ENCODE results near the gene CD55.

DNA sequence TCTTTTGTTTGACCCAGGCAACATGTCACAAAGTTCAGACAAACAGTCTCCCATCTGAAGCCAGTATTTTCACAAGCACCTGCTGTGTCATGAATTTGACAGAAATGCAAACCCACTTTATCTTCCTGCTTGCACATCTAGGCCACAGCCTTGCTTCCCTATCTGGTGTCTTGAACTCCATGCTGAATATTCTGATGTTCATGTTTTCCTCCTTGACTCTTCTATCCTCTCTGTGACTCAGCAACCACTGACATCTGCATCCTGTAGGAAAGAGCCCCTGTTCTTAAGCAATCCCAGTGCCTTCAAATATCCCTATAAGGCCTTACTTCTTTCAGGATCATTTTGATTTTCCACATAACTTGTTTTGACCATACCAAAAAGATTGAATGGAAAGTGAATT is 6.5 kb downstream of the CD55 start:
- TF ChIP-seq POLR2A (IDR thresholded peaks at IDR 0.05; ENCODE audit: low read length): peak; percentile 23
- TF ChIP-seq GATA1 (IDR thresholded peaks at IDR 0.05; ENCODE audit: low read depth, low read length): no peak
